ENCODE results near the gene SASH1. TPM values are rescaled to one million over a fixed set of nuclear protein-coding genes. Genes with fewer than 3 reads are reported as not detected.
A peak's percentile ranks its signal among the peaks of the same experiment; 100 is the strongest.

SASH1 gene
- total RNA-seq, 1 donor from 2014 or later: 14.0 TPM

DNA sequence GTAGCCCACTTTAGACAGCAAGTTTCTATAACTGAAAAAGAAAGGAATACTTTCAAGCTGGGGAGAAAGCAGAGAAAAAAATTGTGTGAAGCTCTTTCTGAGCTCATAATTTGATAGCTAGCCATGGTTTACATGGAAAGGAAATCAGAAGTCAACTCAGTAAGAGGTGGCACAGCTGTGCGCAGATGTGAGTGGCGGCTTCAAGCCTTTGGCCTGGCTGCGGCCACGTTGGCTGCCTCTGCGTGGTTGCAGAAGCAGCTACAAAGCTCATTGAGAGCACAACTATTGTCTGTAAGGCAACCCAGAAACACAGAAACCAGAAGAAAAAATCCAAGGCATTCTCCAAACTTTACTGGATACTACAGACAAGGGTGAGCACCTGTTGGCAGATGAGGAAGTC lies 136.9 kb downstream of the SASH1 start:
- no peak for DNase-seq (ENCODE audit: low spot score)
- no peak for ATAC-seq

DNA sequence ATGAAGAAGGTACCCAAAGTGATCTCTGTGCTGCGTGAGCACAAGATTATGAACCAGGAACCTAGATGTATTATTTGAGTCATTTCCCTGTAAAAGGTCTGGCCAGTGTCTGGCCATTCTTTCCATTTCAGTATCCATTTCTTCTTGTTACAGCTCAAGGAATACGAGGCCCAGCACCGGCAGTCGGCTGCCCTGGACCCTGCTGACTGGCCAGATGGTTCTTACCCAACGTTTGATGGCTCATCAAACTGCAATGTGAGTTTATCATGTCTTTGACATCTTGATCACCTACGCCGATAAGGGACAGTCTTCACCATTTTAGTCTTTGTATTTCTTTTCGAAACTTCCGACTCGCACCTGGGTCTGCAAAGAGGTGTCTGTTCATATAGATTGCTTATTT lies 144.8 kb downstream of the SASH1 start:
- ATAC-seq (no peak), DNase-seq (ENCODE audit: low spot score) (no peak)

DNA sequence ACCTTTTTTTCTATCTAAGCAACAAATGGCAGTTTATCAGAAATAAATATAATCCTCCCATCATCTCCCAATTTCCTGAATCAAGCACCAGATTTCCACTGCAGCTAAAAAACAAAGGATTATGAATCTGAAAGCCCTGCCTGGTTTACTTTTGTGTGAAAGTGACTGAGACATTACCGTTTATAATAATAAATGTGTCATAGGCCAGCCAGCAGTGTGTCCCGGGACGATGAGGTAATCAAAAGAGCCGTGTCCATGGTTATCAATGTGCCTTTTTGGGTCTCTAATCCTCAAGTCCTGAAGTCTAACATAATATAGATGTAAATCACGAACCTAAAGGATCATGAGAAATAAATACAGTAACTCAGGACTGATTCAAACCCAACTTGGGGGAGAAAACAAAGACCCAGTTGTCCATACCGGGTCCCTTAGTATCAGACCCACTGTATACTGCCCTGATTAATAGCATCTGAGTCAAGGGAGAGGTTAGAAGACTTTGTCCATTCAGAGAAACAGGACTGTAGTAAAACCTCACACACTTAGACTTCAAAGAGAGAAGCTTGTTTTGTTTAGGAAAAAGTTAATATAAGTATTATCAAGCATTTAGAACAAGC lies 149.1 kb downstream of the SASH1 start:
- no peak for DNase-seq (ENCODE audit: low spot score)
- no peak for ATAC-seq

DNA sequence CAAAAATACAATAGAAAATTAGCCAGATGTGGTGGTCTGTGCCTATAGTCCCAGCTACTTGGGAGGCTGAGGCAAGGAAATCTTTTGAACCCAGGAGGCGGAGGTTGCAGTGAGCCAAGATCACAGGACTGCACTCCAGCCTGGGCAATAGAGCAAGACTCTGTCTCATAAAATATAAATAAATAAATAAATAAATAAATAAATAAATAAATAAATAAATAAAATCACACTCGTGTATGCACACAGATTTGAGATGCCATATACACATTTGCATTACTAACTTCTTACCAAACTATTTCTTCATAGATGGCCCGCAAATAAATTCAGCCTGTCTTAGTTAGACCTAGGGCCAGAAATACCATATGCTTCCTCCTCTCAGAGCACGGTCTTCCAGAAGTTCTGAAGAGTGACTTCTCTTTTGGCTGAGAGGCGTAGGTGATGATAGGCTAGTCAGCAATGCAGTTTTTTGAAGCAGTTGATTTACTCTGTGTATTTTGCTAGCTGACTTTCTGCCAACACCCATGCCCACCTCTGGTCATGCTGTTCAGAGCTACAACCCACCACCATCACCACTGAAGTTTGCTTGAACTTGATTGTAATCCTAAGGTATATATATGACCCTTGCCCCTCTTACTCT lies 150.1 kb downstream of the SASH1 start:
- DNase-seq (ENCODE audit: low spot score): no peak
- no peak for ATAC-seq

DNA sequence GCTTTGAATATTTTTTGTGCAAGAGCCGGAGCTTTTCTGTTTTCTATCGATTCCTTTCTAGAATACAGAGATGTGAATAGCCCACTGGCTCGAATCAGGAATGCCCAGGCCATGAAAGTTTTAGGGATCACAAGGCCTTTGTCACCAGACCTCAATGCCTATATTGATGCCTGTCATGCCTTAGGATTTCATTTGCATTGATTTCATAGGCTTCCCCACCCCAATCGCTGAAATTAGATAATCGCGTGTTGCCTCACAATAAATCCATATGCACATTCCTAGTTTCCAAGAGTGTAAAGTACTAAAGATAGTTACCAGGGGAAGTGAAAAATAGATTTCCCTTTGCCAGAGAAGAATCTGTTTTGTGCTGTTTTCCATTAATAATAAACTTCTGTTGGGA lies 150.8 kb downstream of the SASH1 start:
- no peak for ATAC-seq

DNA sequence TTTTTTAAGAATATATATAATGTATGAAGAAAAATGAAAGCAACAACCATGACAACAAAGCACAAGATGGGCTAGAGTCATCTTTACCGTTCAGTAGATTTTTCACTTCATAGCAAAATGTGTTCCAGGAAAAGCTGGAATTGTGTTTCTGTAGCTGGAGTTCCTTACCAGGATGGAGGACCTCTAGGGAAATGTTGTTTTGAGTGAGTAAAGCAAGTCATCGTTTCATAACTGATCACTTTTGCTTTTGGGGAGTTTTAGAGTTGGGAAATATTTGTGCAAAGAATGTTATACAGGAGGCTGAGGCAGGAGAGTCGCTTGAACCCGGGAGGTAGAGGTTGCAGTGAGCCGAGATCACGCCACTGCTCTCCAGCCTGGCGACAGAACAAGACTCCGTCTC lies 151.6 kb downstream of the SASH1 start:
- ATAC-seq (no peak), DNase-seq (ENCODE audit: low spot score) (no peak)

More for the DNA sequence above, 150.8 kb downstream of the SASH1 start:
- no peak for DNase-seq (ENCODE audit: low spot score)

DNA sequence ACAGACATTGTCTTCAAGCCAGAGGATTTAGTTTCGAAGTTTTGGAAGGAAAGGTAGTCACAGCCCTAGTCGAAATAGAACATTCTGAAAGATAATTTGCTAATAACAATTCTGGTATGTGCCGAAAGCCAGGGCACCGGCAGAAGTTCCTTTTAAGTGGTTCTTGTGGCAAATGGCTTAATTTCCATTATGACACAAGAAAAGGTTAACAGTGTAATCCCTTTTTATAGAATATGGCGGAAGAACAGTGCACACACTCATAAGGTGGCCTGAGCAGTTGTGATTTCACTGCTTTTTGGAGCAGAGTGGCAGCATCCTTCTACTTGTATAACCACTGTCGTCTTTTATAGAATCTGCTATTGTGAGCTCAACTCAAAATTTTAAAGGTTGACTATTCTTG lies 152.4 kb downstream of the SASH1 start:
- no peak for ATAC-seq
- DNase-seq (ENCODE audit: low spot score): no peak

DNA sequence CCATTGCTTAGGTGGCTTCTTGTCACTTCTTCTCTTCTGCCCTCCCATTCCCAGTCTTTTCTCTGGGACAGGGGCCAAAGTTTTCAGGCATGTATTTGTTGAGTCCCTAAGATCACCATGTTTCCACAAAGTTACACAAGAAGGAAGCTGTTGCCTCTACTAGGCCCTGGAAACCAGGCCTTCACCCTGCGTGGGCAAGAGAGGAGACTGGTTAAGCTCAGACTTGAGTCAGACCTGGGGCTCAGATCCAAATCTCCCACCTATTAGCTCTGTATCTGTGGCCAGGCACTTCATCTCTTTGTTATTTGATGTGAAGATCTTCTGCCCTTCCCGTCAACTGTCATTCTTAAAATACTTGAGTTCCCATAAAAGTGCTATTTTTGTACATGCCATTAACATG lies 154.6 kb downstream of the SASH1 start:
- no peak for DNase-seq (ENCODE audit: low spot score)
- ATAC-seq: no peak

DNA sequence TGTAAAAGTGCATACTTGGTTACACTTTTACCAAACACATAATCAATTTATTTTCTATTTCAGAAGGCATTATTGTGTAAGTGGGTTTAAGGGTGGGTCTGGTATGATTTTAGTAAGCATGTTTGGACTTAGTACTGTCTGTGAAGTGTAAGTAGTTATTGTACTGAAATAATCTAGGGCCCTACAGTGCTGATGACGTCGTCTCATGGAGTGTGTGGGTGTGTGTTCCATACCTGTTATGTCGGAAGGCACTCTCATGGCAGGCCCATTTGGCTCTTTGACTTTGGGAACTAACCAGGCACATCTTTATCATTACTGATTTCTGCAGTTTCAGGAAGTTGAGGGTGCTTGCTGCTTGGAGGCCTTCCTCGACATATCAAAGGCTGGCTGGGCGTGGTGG lies 155.1 kb downstream of the SASH1 start:
- no peak for DNase-seq (ENCODE audit: low spot score)
- no peak for ATAC-seq

DNA sequence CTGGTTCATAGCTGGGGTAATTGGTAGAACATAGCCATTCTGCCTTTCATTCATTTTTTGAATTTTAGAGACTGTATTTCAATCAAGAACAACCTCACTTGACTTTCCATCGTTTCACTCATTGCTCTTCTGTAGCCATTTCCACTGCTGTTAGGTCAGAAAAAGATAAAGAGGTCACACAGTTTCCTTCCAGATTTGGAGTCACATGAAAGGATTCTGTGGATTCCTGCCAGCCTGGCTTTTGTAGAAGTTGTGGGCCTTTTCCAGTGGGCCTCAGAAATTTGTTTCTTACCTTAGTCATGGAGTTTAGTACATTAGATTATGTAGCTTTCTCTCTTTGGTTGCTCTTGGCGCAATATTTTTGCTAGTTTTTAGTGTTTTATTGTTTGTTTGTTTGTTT lies 157.8 kb downstream of the SASH1 start:
- ATAC-seq (no peak), DNase-seq (ENCODE audit: low spot score) (no peak)

DNA sequence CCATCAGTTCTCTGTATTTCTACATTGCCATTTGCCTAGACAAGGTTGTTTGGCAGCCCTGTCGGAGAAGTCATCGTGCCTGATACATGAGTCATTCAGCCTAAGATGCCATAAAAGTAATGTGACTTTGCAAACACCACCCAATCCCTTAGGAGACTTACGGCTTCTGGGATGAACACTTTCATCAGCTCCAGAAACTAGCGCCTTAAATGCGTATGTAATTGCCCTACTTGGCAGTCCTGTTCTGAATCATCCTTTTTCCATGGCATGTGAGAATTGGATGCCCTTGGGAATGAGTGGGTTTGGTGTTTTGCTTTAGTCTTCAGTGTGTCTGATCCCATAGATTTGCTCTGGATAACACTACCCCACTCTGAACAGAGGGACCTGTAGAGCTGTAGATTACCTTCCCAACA lies 158.5 kb downstream of the SASH1 start:
- no peak for ATAC-seq
- no peak for DNase-seq (ENCODE audit: low spot score)

DNA sequence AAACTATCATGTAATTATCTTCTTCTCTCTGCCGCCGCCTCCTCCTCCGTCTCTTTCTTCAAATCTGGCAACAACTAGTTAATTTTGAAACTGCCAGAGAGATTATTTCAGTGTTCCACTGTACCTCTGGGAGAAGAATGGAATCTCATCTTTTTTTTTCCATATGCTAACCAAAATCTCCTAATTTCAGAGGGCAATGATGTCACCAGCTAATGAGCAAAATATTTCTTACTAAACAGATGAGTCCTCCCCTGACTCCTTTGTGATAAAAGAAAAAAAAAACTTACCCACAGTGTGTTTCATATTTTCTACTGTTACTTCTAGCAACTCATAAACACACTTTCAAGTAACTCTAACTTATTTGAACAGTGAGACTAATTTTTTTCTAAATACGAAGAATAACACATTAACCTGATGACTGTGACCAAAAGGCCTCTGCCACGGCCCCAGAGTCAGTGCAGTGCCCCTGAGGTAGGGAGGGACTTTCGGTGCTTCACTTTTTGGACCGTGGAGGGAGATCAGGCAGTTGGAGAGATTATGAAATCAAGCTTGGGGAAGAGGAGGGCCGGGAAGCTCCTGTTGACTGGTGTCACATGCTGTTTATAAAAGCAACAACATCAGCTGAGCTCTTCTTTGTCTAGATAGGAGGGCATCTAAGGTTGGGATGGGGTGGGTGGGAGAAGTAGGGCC lies 159.6 kb downstream of the SASH1 start:
- no peak for ATAC-seq
- DNase-seq (ENCODE audit: low spot score): no peak

DNA sequence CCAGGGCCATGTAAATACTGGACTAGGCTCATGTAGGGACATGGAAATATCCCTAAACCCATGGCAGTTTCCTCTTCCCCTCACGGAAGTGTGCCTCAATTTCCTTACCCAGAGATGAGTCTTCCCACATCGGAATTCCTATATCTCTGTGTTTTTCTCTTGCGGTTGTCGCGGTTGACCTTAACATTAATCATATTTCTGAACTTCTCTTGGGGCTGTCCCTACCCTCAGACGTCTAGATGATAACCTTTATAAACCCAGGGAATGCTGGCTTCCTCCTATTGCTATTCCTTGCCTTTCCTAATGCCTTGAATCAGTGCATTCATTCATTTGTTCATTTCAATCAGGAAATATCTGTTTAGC lies 160.1 kb downstream of the SASH1 start:
- ATAC-seq: no peak

DNA sequence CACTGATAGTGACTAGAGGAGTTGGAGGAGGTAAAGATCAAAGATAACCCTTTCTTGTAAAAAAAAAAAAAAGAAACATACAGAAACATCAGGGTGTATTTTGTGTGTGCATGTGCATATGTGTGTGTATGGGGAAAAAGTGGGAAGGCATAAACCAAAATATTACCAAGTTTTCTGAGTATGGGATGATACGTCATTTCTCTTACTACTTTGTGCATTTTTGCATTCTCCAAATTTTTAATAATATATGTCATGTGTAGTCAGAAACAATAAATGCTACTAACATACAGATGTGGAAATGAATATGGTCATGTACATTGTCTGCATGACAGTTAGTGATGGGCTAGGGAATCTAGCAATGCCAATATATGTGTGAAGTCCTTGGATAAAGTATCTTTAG lies 161.1 kb downstream of the SASH1 start:
- DNase-seq (ENCODE audit: low spot score) (no peak), ATAC-seq (no peak)

More for the DNA sequence above, 160.1 kb downstream of the SASH1 start:
- DNase-seq (ENCODE audit: low spot score): no peak

DNA sequence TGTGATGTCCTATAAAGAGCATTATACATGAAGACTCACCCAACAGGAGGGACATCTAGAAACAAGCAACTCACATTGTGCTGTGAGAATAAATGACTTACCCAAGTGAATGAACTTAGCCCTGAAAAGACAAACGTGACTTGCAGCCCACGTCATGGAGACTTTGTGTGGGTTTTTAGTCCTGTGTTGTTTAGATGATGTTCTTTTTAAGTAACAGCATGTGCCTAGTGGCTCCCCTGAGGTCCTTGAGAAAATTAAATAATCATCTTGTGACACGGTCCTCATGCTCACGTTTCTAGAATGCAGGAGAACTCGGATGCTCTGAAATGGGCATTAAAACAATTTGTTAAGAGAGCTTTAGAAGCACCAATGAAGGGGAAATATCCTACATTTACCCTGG lies 165.1 kb downstream of the SASH1 start:
- ATAC-seq (no peak), DNase-seq (ENCODE audit: low spot score) (no peak)

DNA sequence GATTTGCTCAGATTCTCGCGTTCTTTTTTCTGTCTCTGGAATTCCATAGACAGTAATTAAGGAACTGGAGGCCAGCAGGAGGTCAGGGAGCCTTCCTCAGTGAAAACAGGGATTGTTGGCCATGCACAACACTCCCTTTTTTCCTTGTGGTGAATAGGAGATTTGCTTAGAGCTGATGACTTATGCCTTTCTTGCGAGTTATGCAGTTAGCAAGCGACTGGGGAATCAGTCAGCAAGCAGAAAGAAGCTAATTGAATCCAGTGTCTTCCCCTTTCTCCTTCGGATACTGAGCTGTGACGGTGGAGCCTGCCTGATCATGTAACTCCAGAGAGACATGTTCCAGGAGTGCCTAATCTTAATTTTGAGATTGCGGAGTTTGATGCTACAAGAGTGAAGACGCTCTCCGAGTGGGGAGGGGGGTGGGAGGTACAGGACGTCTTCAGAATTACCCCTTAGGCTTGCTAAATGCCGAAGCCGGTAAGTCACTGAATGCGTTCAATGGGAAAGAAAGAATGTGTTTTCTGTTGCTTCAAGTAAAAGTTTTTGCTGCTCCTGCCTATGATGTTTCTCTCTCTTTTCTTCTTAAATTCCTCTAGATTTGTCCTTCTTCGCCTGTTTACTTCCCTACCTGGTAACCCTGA lies 165.9 kb downstream of the SASH1 start:
- peak; percentile 16 for ATAC-seq

DNA sequence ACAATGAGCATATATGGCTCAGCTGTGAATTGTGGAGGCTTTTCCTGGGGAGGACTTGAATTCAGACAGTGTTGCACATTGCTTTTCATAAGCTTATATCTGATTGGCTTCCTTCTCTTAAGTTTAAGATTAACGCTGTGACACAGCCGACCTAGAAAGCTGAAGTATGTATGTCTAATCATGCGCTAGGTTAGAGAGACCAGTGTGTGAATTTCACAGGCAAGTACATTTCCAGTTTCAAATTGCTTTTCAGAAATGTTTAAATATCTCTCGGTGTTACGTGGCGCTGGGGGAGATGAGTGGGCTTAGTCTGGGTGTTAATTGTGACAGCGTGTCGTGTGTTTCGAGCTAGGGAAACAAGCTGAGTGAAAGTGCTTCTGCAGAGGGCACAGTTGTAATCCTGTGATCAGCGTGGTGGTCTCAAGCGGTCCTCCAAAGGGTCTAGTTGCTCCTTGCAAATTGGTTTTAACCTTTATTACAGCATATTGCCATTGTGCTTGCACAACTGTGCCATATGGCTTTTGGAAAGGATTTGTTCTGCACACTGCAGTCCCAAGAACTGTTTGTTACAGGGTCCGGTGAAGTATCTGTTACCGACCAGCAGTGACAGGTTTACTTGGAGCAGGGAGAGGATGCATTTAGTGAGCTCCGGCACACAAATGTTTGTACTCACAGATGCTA lies 166.6 kb downstream of the SASH1 start:
- DNase-seq (ENCODE audit: low spot score) (no peak), ATAC-seq (no peak)

More for the DNA sequence above, 165.9 kb downstream of the SASH1 start:
- no peak for DNase-seq (ENCODE audit: low spot score)

DNA sequence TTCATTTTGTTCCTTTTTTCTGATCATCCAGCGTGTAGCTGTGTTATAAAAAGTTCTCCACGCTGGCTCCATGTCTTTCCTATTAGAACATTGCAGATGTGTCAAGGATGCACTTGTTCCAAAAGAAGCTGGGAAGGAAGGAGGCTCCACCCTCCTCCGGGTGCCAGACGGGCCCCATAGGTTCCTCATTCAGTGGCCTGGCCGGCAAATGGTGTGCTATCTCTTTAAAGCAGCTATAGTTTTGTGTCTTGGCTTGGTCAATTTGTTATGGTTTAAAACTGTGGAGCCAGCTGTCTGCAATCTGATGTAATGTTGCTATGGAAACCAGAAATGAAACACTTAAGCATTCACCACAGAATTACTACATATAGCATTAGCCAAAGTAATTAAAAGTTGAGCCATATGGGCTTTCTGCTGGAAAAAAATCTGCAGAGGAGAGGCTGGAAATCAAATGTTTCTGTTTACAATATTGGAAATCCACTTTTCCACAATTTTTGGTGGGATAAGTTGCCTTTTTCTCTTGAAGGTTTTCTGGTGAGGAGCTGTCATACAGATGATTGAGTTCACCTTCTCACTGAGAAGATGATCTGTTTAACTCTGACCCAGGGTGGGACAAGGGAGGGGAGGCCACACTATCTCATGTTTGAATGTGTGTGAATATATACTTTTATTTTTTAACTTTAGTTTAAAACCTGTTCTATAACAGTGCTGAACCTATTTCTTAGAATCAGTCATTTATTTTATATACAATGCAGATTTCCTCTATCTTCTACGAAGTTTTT lies 167.4 kb downstream of the SASH1 start:
- ATAC-seq (peak; percentile 46), DNase-seq (ENCODE audit: low spot score) (no peak)

DNA sequence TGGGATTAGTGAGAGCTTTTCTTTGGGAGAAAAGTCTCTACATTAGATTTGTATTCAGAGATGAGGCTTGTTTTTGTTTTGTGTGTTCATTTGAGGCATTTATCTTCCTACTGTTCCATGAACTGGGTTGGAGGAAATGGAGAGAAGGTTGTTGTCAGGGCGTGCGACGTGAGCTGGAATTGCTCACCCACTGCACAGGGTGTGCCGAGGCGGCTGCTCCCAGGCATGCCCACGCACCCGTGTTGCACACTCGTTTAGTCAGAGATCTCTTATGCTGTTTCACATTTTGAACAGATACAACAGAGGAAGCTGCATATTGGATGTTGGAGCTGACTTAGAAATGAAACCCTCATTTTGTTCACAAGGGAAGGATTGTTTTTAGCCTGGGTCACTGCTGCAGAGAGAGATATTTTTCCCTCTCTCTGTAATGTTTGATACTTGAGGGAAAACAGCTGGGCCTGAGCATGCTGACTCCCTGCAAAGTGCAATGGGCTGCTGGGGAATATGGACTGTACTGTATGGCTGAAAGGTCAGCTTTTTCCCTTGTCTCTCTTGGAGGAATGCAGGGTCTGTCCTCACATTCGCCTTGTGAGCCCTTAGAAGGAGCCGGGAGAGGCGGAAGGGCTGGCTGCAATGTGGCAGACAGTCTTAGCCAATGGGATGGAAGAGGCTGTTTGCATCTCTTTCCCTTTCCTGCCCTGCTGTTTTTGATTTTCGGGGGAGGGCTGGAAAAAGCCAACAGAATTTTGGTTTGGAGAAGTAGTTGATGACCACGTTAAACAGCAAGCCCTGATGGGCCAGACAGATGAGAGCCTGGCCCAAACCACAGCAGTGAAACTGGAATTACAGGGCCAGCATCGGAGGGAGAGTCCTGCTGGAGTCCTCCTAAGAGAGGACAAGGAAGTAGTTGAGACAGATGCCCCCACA lies 170.8 kb downstream of the SASH1 start:
- ATAC-seq (peak; percentile 34), DNase-seq (ENCODE audit: low spot score) (no peak)
